Parathyroid adenoma (tissue), 2 donors: Measurements from ENCODE around the gene KLHL6.
"Not testable (repeated sequence)": the region's sequence is repeated elsewhere in the genome, so short reads cannot be mapped to it uniquely, and the experiment has no call there.

ENCODE experiments used
- H2AFZ ChIP-seq: fragments of 300-600 bp; sonication (generic); one replicate; pipeline ENCODE4 v1.7.0; 2017; ENCODE audit warnings: antibody characterized with exemption, mild to moderate bottlenecking
- H3K27ac ChIP-seq: fragments of 300-600 bp; sonication (generic); one replicate; pipeline ENCODE4 v1.7.0; 2017
- H3K27me3 ChIP-seq: fragments of 300-600 bp; sonication (generic); one replicate; pipeline ENCODE4 v1.7.0; 2017; ENCODE audit warnings: low read length; ENCODE audit not compliant: control insufficient read depth, insufficient read depth
- H3K36me3 ChIP-seq: fragments of 300-600 bp; sonication (generic); one replicate; pipeline ENCODE4 v1.7.0; 2017; ENCODE audit warnings: low read length; ENCODE audit not compliant: control insufficient read depth, insufficient read depth
- H3K4me1 ChIP-seq: fragments of 300-600 bp; sonication (generic); one replicate; pipeline ENCODE4 v1.7.0; 2017; ENCODE audit warnings: control low read depth
- H3K4me2 ChIP-seq: fragments of 300-600 bp; sonication (generic); one replicate; pipeline ENCODE4 v1.7.0; 2017; ENCODE audit warnings: low read length
- H3K4me3 ChIP-seq: fragments of 300-600 bp; sonication (generic); one replicate; pipeline ENCODE4 v1.7.0; 2017; ENCODE audit warnings: low read depth, low read length
- H3K79me2 ChIP-seq: fragments of 300-600 bp; sonication (generic); one replicate; pipeline ENCODE4 v1.7.0; 2017; ENCODE audit warnings: control low read depth
- H3K9ac ChIP-seq: fragments of 300-600 bp; sonication (generic); one replicate; pipeline ENCODE4 v1.7.0; 2017; ENCODE audit warnings: mild to moderate bottlenecking
- H3K9me3 ChIP-seq: fragments of 300-600 bp; sonication (generic); one replicate; pipeline ENCODE4 v1.7.0; 2017; ENCODE audit warnings: low read length; ENCODE audit not compliant: control insufficient read depth
- CTCF ChIP-seq: fragments of 300-600 bp; sonication (generic); IDR thresholded peaks from one replicate; pipeline ENCODE4 v1.7.0; 2017; ENCODE audit warnings: antibody characterized with exemption, mild to moderate bottlenecking
- donor health status: primary hyperparathyroidism.

Gene KLHL6

GRCh38 chr3:183513046-183513706 lies 42.3 kb downstream of the KLHL6 start:
- no peaks in the 10 kb centered on the region for H3K27me3 ChIP-seq
- no peaks in the 10 kb centered on the region for H3K4me1 ChIP-seq
- no peak for TF ChIP-seq CTCF
- H3K36me3 ChIP-seq, result no peaks in the 10 kb centered on the region
- no peaks in the 10 kb centered on the region for H3K9me3 ChIP-seq
- no peak overlapping the region for H3K27ac ChIP-seq
- H2AFZ ChIP-seq, result no peak overlapping the region
- H3K79me2 ChIP-seq, result no peaks in the 10 kb centered on the region
- no peak overlapping the region for H3K9ac ChIP-seq
- H3K4me3 ChIP-seq, result no peak overlapping the region
- H3K4me2 ChIP-seq, result no peak overlapping the region

- not testable (repeated sequence) for H3K36me3 ChIP-seq, H2AFZ ChIP-seq, H3K27ac ChIP-seq, H3K4me1 ChIP-seq, H3K4me3 ChIP-seq, H3K4me2 ChIP-seq, H3K9me3 ChIP-seq, H3K79me2 ChIP-seq, H3K27me3 ChIP-seq, H3K9ac ChIP-seq
These were observed 44.0 kb downstream of the KLHL6 start for GRCh38 chr3:183511286-183512131.

GRCh38 chr3:183508821-183509220 lies 46.7 kb downstream of the KLHL6 start:
- H3K27ac ChIP-seq, result no peak overlapping the region
- no peak overlapping the region for H3K9ac ChIP-seq
- no peak for TF ChIP-seq CTCF
- no peaks in the 10 kb centered on the region for H3K9me3 ChIP-seq
- H3K4me3 ChIP-seq, result no peak overlapping the region
- no peak overlapping the region for H2AFZ ChIP-seq
- H3K4me2 ChIP-seq, result no peak overlapping the region
- H3K27me3 ChIP-seq, result no peaks in the 10 kb centered on the region
- no peaks in the 10 kb centered on the region for H3K36me3 ChIP-seq
- H3K79me2 ChIP-seq, result no peaks in the 10 kb centered on the region
- no peaks in the 10 kb centered on the region for H3K4me1 ChIP-seq

- no peak overlapping the region for H2AFZ ChIP-seq
- H3K4me1 ChIP-seq, result no peaks in the 10 kb centered on the region
These were observed 48.0 kb downstream of the KLHL6 start for GRCh38 chr3:183507551-183507950.

More at GRCh38 chr3:183507551-183507950, 48.0 kb downstream of the KLHL6 start:
- H3K4me2 ChIP-seq, result no peak overlapping the region
- no peak overlapping the region for H3K27ac ChIP-seq
- H3K79me2 ChIP-seq, result no peaks in the 10 kb centered on the region
- H3K36me3 ChIP-seq, result no peaks in the 10 kb centered on the region
- H3K27me3 ChIP-seq, result no peaks in the 10 kb centered on the region
- H3K9me3 ChIP-seq, result no peaks in the 10 kb centered on the region
- no peak for TF ChIP-seq CTCF
- H3K9ac ChIP-seq, result no peak overlapping the region
- no peak overlapping the region for H3K4me3 ChIP-seq
